GM18508 (cell line): ENCODE measurements around the gene KAZN.
"Not testable (repeated sequence)": the region's sequence is repeated elsewhere in the genome, so short reads cannot be mapped to it uniquely, and the experiment has no call there.

Experiments
- ATAC-seq: cut with Tn5 transposase; IDR thresholded peaks from one replicate; pipeline ENCODE4 v1.9.1; 2021; ENCODE audit warnings: moderate number of reproducible peaks; ENCODE audit not compliant: insufficient read depth, unreplicated experiment

Gene KAZN

GRCh38 chr1:14957375-14958098 is 359.1 kb downstream of the KAZN start:
- no peak for ATAC-seq

DNA sequence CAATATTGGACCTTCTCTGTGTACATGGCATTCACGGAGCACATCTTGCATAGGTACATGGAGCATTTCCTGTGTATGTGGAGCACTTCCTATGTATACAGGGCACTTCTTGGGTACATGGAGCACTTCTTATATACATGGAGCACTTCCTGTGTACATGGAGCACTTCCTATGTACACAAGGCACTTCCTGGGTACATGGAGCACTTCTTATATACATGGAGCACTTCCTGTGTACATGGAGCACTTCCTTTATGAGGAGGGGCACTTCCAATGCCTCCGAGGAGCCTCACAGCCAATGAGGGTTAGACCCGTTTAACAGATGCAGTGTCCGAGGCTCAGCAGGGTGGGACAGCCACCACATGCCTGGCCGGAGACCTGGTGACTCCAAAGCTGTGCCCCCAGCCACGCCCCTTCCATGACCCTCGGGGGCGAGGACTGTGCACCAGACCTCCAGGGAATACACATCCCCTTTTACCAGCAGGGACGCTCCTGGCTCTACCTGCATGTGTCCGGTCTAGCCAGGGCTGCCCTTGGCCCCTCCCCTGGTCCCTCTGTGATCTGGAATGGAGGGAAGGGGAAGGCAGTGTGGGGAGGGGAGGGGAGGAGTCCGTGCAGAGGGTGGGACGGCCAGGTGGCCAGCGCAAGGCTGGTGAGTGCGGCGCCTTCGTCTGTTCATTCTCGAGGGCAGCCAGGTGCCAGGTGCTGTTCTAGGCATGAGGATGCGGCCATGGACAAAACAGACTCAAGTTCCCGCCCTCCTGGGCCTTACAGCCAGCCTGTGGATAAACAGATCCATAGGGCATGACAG is 360.0 kb downstream of the KAZN start:
- ATAC-seq, result no peak

GRCh38 chr1:14959059-14959694 is 360.7 kb downstream of the KAZN start:
- ATAC-seq, result no peak

GRCh38 chr1:14961661-14962267 is 363.3 kb downstream of the KAZN start:
- ATAC-seq, result no peak

DNA sequence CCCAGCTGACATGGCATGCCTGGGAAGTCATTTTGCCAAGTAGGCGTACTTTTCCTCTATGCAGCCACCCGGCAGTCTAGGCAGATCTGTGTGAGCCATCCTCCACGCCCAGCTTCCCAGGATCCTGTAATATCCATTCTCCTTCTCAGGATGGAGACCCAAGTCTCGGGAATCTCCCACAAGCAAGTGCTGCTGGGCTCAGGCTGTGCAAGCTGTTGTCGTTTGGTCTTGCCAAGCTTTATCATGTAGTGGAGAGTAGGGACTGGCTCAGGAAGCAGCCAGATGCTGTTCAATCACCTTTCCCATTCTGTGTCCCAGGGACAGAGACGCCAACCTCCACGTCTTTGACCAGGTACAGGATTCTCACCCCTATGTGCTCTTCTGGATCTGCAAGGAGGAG is 363.9 kb downstream of the KAZN start:
- ATAC-seq, result no peak

DNA sequence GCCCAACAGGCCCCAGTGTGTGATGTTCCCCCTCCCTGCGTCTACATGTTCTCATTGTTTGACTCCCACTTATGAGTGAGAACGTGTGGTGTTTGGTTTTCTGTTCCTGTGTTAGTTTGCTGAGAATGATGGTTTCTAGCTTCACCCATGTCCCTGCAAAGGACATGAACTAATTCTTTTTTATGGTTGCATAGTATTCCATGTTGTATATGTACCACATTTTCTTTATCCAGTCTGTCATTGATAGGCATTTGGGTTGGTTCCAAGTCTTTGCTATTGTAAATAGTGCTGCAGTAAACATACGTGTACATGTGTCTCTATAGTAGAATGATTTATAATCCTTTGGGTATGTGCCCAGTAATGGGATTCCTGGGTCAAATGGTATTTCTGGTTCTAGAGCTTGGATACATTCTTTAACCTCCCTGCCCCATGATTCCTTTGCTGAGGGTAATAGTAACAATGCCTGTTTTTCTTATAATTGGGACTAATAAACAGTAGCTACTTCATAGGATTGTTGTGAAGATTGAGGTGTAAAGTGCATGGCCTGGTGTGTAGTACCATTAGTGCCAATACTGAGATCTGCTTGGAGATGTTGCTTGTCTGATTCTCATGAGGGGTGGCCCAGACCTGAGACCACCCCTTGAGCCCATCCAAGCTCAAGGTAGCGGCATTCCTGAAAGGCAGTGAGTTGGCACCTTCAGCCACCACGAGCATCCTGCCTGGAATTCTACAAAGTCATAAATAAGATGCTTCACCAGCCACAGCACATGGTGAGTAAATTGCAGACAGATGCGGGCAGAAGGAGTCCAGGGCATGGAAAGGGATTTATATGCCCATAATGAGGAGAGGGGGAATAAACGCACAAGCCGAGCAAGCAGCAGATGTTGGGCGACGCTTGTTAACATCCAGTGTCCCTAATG is 365.6 kb downstream of the KAZN start:
- not testable (repeated sequence) for ATAC-seq

- no peak for ATAC-seq
These were observed 366.2 kb downstream of the KAZN start for GRCh38 chr1:14964711-14965055.

DNA sequence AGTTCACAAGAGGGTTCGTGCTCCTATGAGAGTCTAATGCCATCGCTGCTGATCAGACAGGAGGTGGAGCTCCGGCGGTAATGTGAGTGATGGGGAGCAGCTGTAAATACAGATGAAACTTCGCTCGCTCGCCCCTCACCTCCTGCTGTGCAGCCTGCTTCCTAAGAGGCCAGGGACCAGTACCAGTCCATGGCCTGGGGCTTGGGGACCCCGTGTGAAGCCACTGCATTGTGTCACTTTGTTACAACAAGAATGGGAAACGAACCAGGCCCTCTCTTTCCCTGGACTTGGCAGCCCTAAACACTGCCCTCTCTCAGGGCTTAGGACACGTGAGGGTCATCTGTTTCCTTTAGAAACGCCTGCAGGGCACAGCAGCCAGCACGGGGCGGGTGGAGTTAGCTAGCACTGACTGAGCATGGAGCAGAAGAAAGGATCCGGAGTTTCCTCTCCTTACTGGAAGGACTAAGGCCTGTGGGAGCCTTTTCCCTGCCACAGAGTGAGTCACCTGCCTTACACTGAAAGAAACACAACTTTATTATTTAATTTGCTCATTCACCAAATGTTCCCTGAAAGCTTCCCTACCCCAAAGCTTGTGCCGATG is 369.9 kb downstream of the KAZN start:
- no peak for ATAC-seq

DNA sequence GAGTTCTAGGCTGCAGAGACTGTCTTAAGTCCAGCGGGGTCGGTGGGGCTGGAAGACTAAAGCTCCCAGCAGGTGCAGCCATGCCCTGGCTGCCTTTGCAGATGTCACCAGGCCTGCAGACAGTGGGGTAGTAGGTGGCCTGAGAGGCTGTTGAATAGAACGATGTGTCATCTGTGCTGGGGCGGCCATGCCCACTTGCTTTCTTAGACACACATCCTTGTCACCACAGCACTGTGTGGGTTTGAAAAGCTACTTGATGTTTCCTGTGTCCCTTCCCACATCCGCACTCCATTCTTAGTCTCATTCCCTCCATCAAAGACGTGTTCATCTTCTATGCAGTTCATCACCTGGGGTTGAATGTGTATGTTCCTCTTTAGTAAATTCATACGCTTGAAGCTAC is 370.5 kb downstream of the KAZN start:
- no peak for ATAC-seq

DNA sequence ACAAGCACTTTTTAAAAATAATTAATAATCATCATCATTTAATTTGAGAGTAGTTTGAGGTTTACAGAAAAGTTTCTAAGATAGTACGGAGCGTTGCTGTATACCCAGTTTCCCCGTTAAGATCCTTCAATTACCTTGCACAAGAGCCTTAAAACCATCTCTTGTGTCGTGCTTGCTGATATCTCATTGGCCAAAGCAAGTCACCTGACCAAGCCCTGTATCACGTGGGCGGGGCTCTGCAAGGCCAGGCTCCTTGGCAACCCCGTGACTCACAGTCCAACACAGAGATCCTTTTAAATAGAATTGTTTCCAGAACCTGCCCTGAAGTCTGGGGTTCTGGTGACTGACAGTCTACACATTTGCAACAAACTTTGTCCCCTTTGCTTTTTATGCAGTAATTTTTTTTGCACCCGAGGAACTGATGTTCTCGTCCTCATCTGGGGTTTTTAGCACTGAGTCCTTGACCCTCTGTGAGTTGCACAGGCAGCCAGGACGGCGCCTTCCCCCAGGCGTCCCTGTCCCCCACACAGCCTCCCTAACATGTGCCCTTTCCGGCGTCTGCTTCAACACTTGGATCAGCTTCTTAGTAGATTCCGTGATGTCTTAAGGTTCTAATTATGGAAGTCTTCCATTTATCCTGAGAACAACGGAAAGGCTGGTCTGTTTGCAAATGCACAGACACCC is 371.8 kb downstream of the KAZN start:
- ATAC-seq, result no peak

DNA sequence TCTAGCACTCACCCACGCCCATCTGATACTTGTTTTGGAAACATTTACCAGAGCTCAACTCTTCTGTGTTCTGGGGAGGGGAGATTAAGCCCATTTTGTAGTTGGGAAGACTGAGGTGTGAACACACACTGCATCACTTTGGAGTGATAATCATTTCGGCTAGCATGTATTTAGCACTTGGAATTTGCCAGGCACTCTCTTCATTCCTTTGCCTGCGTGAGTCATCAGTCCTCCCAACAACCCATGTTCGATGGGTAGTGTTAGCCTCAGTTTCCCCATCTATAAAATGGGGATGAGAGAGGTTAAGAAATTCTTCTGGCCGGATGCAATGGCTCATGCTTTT is 372.3 kb downstream of the KAZN start:
- no peak for ATAC-seq

DNA sequence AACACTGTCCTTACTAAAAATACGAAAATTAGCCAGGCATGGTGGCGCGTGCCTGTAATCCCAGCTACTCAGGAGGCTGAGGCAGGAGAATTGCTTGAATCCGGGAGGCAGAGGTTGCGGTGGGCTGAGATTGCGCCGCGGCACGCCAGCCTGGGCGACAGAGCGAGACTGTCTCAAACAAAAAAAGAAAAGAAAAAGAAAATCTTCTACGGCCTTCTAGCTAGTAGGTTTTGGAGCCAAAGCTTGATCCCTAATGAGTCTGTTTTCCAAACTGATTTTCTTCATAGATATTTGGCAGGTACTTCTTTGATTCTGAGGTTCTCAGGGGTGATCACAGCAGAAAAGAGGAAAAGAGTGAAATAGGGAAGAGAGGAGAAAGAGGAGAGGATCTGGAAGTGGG is 372.7 kb downstream of the KAZN start:
- no peak for ATAC-seq

GRCh38 chr1:14972107-14972506 is 373.6 kb downstream of the KAZN start:
- ATAC-seq, result no peak

GRCh38 chr1:14973773-14974172 is 375.3 kb downstream of the KAZN start:
- no peak for ATAC-seq

- ATAC-seq, result no peak
These were observed 375.9 kb downstream of the KAZN start for GRCh38 chr1:14974361-14974760.

DNA sequence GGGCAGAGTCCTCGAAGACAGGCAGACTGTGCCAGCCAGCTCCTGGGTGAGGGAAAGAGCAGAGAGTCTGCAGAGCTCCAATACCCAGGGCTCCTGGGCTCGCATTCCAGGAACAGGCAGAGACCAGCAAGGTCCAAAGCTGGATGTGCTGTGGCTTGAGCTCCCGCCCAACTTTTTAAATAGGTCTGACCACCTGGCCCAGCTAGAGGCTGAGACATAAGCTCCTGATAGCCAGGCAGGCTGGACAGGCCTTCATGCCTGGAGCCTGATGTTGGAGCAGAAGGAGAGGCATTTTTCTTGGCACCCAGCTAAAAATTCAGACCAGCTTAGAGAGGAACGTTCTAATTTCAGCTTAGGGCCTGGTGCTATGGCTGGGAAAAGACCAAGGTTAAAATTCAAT is 376.6 kb downstream of the KAZN start:
- no peak for ATAC-seq

DNA sequence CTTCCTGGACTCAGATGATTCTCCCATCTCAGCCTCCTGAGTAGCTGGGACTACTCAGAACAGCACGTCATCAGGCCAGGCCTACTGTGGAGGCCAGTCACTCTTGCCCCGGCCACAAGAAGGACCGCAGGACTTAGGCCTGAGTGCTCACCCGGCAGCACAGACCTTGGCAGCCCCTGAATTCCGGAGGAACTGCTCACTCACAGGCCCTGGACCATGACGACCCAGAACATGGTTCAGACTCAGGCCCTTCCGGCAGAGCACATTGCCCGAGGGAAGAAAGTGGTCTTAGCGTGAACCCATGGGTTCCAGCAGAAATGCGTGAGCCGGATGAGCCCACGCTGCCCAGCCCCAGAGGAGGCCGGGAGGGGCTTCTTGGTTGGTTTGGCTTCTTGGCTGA is 377.8 kb downstream of the KAZN start:
- no peak for ATAC-seq

DNA sequence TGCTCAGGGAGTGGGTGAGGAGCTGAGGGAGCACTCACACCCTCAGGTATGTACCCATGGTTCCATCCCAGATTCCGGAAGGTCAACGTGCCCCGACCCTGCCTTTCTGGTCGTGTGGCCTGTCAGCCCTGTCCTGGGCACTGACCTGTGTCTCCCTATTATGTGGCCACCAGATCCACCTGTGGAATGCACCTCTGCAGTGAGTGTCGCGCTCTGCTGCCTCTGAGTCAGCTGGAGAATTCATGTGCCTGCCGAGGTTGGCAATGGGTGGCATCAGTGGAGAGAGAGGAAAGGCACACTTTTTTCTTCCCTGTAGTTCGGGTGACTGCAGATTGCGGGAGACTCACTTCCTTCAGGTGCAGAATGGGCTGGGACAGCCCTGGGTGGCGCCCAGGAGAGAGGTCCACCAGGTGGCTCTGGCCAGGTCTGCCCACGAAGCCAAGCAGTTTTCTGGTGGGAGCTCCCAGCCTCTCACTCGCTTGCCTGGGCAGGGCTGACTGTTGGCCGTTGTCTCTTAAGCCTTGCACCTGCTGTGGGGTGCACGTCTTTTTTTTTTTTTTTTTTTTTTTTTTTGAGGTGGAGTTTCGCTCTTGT is 378.9 kb downstream of the KAZN start:
- ATAC-seq, result no peak
